Keratinocyte (primary cell): ENCODE data around the gene ZNF500.

Source experiments
- CTCF ChIP-seq, 3 experiments: IDR thresholded peaks in 1 of 3; conservative IDR thresholded peaks in 1 of 3; optimal IDR thresholded peaks in 1 of 3; 2 replicates in 2 of 3; 3 replicates in 1 of 3; pipeline versions ENCODE3 to v1.5.1; 2011; ENCODE audit warnings: low read length in 3 of 3, mild to moderate bottlenecking in 3 of 3, moderate library complexity in 2 of 3, control low read depth in 1 of 3, inconsistent platforms in 1 of 3; ENCODE audit not compliant: insufficient read depth in 2 of 3; ENCODE audit errors: extremely low read depth in 1 of 3
- EZH2 ChIP-seq: IDR thresholded peaks from one replicate; pipeline ENCODE4 v1.6.1; 2012; ENCODE audit warnings: inconsistent platforms, mild to moderate bottlenecking, low read length, moderate library complexity

- no peak for TF ChIP-seq CTCF (optimal IDR thresholded peaks at IDR 0.05 in 1 of 3, IDR thresholded peaks at IDR 0.05 in 1 of 3, conservative IDR thresholded peaks at IDR 0.05 in 1 of 3; ENCODE audit: extremely low read depth in 1 of 3, insufficient read depth in 2 of 3, low read length in 3 of 3)
- TF ChIP-seq EZH2: no peak
These were observed 2.3 kb upstream of the ZNF500 start for GRCh38 chr16:4769306-4769638.
